ENCODE results near the gene WDR45B.
A peak's percentile ranks its signal among the peaks of the same experiment; 100 is the strongest.

Gene WDR45B

DNA sequence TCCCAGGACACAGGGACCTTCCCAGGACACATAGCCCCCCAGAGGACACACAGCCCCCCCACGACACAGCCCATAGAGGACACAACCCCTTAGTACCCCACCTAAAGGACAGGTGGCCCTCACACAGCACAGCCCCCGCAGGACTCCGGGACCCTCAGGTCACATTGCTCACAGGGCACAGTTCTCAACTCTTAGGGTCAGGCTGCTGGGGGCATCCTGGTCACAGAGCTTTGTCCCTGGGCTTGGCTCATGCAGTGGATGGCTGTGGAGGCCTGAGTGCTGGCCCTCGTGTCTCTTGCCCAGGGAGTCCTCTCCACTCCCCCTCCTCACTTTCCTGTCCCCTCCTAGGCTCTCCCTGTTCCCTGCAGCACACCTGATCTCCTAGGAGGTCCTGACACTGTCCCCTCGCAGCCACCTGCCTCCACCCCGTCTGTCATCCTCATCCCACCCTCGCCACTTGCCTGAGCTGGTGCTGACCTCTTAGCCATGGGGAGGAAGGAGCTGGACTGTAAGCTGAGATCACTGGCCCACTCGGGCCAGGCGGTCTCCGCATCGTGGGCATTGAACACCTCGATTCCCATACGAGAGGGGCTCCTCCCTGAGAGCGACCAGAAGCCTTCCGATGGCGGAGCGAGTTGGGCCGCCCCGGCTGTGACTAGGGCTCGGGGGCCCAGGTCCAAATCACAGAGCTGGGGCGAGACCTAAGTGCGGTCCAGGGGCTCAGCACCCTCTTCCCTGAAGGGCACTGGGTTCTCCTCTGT lies 1.4 kb upstream of the WDR45B start:
- no peak overlapping the region for H3K4me3 ChIP-seq (ENCODE audit: low read depth, low read length)
- TF ChIP-seq CTCF (conservative IDR thresholded peaks at IDR 0.05; ENCODE audit: low read depth, low read length), result no peak
- DNase-seq (ENCODE audit: low read depth), result no peak

- DNase-seq (ENCODE audit: low read depth), result no peak
- no peak for TF ChIP-seq CTCF (conservative IDR thresholded peaks at IDR 0.05; ENCODE audit: low read depth, low read length)
- peak overlapping the region; percentile 62 for H3K4me3 ChIP-seq (ENCODE audit: low read depth, low read length)
Measured at GRCh38 chr17:82648742-82649331, 593 bp upstream of the WDR45B start.

- TF ChIP-seq CTCF (conservative IDR thresholded peaks at IDR 0.05; ENCODE audit: low read depth, low read length), result peak; percentile 22
- no peak for DNase-seq (ENCODE audit: low read depth)
- H3K4me3 ChIP-seq (ENCODE audit: low read depth, low read length), result peak overlapping the region; percentile 97
Measured at GRCh38 chr17:82647593-82648164, 565 bp downstream of the WDR45B start.

GRCh38 chr17:82645516-82645915 lies 2.7 kb downstream of the WDR45B start:
- DNase-seq (ENCODE audit: low read depth), result no peak
- TF ChIP-seq CTCF (conservative IDR thresholded peaks at IDR 0.05; ENCODE audit: low read depth, low read length), result no peak
- H3K4me3 ChIP-seq (ENCODE audit: low read depth, low read length), result no peak overlapping the region

GRCh38 chr17:82644148-82644547 lies 4.1 kb downstream of the WDR45B start:
- no peak for DNase-seq (ENCODE audit: low read depth)
- no peak for TF ChIP-seq CTCF (conservative IDR thresholded peaks at IDR 0.05; ENCODE audit: low read depth, low read length)
- no peak overlapping the region for H3K4me3 ChIP-seq (ENCODE audit: low read depth, low read length)

DNA sequence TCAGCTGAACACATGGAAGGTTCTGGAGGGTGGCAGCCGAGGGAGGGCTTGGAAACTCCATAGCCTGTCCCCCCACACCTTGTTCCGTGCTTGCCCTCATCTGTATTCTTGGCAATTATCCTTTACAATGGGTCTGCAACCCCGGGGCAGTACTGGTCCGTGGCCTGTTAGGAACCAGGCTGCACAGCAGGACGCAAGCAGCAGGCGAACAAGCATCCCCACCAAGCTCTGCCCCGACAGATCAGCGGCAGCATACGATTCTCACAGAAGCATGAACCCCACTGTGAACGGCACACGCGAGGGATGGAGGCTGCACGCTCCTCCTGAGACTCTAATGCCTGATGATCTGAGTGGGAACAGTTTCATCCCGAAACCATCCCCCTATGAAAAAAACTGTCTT lies 6.2 kb downstream of the WDR45B start:
- TF ChIP-seq CTCF (conservative IDR thresholded peaks at IDR 0.05; ENCODE audit: low read depth, low read length), result no peak
- no peak for DNase-seq (ENCODE audit: low read depth)
- H3K4me3 ChIP-seq (ENCODE audit: low read depth, low read length), result no peak overlapping the region

Data from choroid plexus epithelial cell (primary cell).